NK-92 (cell line): ENCODE data around the gene BAHD1.

ENCODE experiments used
- DNase-seq: peaks from one replicate; lab custom pipeline; 2025; ENCODE audit not compliant: unreplicated experiment; lab: John Stamatoyannopoulos, UW

Gene BAHD1

DNA sequence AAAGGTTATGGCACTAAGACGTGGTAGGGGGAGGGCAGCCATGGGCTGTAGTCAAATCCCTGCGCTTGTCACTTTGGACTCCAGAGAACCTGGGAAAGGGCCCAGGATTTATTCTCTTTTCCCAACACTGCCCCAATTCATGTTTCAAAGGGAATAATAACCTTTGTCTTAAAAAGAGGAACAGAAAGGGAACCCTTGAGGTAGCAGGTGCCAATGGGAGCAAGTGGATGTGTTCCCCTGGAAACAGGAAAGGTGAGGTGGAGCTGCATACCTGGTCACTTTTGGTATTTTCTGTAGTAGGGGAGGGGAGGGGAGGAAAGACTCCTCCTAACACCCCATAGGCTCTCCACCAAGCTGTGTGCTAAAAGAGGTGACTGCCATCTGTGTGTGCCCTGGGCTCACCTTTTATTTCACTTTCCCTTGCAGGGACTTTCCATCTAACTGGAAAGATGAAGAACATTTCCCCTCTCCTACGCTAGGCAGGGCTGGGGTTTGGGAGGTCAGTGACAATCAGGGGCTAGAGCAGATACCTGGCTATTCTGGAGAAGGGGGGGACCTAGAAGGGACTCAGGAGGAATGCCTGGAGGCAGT, 23.9 kb downstream of the BAHD1 start:
- DNase-seq = no peak

DNA sequence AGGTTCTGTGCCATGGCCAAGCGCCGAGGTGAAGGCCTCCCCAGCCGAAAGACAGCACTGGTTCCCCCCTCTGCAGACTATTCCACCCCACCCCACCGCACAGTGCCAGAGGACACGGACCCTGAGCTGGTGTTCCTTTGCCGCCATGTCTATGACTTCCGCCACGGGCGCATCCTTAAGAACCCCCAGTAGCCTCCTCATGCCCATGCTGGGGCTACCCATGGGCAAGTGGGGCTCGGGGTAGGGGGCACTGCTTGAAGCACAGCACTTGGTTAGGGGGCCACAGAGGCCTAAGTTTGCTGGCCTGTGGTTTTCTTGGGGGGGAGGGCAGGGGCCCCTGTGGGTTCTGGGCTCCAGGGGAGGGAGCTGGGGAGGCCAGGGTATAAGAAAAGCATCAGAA, 25.2 kb downstream of the BAHD1 start:
- no peak for DNase-seq

DNA sequence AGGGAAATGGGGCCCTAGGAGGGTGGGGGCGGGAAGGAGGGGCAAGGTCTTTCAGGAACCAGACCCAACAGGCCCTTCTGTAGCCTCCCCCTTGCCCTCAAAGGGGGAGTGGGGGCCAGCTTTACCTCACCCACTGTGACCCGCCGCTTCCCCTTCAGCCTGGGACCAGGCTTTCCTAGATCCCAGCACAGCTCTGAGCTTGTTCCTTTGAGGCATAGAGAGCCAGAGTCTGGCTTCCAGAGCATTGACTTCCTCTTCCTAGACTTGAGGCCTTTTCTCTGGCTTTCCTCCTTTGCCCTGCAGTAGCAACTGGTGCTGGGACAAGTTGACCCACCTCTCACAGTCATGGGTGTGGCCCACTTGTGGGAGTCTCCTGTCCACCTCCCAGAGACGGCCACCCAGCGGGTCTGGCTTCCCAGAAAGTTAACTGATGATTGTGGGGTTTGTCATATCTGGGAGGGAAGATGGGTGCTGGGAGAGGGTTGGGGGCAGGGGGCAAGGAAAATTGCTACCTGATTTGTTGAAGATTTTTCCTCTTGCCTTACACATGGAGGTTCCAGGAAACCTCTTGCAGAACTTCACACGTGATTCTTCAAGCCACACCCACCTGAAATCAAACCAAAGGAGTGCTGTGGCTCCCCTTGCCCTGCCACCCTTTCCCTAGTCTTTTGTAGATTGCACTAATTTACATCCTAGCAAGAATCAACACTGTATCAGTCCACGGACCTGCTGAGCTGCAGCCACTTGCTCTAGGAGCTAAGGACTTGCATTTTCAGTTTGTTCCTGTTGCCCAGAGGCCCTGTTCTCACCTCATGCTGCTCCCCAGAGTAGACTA, 25.9 kb downstream of the BAHD1 start:
- no peak for DNase-seq

DNA sequence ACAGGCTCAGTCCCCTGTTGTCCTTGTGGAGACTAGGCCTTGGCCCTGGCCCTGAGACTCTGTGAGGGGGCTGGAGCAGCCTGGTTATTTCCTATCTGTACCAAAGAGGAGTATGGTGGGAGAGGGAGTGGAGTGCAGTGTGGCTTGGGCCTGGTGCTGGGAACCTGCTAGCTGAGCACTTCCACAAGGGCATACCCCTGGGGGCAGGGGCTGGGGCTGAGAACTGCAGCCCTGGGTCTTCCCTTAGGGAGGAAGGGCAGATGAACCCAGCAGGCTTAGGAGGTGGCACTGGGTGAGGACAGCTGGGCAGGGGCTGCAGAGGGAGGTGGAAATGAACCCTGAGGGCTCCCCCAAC, 26.5 kb downstream of the BAHD1 start:
- DNase-seq = no peak

DNA sequence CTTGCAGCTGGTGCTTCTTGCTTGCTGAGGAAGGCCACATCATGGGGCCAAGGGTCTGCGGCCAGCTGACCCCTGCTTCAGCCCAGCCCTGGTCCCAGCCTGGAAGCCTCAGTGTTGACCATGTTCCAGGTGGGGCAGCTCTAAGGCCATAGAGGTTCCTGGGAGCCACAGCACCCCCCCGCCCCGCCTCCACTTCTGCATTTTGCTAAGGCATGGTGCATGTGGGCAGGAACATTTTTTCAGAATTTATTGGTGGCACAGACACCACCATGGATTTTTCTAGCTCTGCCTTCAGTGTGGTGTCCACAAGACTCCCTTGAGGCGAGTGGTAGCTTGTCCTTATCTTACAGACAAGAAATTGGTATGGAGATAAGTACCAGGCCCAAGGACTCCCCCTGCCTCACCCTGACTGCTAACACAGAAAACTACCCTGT, 28.2 kb downstream of the BAHD1 start:
- DNase-seq = no peak

DNA sequence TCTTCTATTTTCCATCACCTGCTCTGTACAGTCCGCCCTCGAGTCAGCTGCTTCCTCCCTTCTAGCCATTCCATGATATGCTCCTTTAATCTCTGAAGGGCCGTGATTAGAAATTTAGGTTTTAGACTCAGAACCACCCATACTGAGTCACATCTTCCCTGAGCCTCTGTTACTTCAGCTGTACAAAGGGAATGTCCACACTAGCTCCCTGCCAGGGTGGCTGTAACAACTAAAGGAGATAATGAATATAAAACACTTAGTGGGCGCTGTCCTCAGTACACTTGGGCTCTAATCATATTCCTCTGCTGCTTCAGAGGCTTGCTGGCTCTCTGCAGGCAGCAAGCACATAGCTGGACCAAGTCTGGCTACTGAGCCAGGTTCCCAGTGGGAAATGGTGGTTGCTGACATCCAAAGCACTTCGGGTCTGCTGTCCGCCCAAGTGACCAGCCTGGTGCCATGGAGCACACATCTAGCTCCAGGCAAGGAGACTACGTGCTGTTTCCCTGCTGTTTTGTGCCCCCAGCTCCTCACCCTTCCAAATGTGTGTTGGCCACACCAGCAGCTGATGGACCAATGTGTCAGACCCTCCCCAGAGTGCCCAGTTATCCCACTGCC, 29.1 kb downstream of the BAHD1 start:
- no peak for DNase-seq

DNA sequence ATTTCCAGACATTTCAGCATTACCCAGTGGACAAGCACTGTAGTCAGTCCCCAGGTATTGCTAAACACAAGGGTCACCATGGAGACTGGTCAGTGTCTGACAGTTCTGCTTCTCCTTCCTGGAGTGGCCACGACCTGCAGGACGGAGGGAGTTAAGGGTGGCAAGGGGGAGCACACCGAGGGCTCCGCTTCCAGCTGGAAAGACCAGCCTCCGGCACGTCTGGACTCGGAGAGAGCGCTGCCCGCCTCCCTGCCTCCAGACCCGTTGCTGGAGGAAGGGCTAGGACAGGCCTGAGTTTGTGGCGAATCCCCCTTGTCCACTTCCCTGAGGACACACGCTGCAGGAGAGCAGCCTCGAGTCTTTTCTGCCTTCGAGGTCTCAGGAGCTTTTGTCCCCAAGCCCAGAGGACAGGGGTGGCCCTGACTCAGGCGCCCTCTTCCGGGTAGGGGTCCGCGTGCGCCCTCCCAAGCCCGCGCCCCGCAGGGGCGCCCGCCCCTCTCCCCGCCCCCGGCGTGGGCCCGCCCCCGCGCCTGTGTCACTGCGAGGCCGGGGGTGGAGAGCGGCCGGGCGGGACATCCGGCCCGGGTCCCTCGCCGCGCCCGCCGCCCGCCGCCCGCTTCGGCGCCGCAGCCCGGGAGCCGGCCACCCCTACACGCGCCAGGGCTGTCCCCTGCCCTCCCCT, 29.8 kb downstream of the BAHD1 start, which contains the start of gene CHST14:
Gene CHST14, plus strand, starts transcription at position 562 of the 682 bp plus-strand sequence. CDS start 230 bp downstream, outside the sequence.
- DNase-seq = no peak

DNA sequence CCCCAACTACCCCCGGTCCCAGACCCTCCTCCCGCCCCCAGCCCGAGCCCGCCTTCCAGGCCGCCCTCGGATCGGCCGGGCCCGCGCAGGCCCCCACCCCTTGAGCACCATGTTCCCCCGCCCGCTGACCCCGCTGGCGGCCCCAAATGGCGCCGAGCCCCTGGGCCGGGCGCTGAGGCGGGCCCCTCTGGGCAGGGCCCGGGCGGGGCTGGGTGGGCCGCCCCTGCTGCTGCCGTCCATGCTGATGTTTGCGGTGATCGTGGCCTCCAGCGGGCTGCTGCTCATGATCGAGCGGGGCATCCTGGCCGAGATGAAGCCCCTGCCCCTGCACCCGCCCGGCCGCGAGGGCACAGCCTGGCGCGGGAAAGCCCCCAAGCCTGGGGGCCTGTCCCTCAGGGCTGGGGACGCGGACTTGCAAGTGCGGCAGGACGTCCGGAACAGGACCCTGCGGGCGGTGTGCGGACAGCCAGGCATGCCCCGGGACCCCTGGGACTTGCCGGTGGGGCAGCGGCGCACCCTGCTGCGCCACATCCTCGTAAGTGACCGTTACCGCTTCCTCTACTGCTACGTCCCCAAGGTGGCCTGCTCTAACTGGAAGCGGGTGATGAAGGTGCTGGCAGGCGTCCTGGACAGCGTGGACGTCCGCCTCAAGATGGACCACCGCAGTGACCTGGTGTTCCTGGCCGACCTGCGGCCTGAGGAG, 30.5 kb downstream of the BAHD1 start:
- no peak for DNase-seq

DNA sequence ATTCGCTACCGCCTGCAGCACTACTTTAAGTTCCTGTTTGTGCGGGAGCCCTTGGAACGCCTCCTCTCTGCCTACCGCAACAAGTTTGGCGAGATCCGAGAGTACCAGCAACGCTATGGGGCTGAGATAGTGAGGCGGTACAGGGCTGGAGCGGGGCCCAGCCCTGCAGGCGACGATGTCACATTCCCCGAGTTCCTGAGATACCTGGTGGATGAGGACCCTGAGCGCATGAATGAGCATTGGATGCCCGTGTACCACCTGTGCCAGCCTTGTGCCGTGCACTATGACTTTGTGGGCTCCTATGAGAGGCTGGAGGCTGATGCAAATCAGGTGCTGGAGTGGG, 31.0 kb downstream of the BAHD1 start:
- no peak for DNase-seq

DNA sequence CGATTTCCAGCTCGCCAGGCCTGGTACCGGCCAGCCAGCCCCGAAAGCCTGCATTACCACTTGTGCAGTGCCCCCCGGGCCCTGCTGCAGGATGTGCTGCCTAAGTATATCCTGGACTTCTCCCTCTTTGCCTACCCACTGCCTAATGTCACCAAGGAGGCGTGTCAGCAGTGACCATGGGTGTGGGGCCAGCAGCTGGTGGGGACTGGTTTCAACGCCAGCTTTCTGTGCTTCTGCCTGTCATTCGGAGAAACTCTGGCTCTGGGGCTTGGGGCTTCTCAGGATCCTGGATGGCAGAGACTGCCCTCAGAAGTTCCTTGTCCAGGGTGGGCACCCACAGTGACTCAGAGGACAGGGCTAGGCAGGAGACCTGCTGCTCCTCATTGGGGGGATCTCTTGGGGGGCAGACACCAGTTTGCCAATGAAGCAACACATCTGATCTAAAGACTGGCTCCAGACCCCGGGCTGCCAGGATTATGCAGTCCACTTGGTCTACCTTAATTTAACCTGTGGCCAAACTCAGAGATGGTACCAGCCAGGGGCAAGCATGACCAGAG, 31.5 kb downstream of the BAHD1 start:
- DNase-seq = no peak

DNA sequence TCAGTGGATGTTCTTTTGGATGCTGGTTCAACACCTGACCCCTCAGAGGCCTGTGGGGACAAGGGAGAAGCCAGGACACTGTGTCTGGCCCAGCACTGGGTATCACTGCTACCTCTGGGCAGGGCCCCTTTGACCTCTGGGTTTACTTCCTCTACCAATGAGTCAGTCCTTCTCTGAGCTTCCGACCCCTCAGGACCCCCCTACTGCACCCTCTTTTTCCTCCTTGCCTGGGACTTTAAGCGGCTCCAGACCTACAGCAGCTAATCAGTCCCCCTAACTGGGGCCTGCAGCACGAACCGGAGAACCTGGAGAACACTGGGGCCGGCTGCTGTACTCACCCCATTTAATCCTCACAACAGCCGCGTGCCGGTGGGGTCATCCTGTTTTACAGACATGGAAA, 33.8 kb downstream of the BAHD1 start:
- DNase-seq = no peak

DNA sequence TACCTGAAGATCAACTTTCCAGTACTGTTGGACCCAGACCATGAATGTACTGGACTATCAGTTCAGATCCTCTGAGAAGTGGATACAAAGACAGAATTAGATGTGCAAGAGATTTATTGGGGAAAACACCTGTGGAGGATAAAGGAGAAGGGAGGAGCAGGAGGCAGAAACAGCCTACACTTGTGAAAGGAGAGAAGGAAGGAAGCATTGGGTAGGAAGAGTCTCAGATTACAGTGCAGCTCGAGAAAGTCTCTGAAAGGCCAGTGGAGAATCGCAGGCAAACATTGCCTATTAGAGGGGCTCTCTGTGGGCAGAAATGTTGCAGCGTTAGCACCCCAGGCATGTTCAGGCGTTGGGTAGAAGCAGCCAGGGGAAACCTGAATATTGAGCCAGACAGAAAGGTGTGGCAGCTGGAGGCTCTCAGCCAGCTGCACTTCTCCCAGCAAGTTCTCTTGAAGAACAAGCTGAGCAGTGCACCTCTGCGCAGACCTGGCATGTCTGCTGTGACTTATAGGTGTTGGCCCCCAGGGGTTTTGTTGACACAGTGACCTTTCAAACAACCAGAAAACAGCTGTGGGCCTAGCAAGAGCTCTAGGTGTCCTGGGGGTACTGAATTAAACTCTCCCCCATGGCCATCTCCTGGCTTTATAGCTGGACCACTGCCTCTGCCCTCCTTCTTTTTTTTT, 37.0 kb downstream of the BAHD1 start:
- DNase-seq = no peak

DNA sequence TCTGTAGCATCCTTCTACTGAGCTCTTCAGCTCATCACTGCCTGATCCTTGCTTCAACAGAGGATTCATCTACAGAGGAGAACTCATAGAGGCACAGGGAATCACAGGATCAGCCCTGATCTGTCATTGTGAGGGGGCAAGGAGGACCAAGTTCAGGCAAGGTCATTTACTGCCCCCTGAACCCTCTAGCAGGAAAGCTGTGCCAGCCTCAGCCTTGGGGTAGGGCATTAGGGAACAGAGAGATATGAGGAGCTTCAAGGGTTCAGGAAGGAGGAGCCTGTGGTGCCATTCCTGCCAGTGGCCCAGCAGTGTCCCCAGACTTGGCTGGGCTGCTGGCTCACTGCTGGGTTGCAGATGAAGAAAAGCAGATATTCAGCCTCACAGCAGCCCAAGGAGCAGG, 38.3 kb downstream of the BAHD1 start:
- DNase-seq = no peak

DNA sequence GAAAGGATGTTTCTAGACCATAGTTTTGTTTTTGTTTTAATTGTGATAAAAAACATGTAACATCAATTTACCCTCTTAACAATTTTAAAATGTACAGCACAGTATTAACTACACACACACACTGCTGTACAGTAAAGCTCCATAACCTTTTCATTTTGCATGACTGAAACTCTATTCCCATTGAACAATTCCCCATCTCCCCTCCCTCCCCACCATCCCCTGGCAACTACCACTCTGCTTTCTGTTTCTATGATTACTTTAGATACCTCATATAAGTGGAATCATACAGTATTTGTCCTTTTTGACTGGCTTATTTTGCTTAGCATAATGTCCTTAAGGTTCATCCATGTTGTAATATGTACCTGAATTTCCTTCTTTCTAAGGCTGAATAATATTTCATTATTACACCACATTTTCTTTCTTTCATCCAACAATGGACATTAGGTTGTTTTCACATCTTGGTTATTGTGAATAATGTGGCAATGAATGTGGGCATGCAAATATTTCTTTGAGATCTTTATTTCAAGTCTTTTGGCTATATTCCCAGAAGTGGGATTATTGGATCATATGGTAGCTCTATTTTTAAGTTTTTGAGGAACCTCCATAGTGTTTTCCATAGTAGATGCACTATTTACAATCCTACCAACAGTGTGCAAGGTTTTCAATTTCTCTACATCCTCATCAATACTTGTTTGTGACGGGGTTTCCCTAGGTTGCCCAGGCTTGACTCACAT, 40.8 kb downstream of the BAHD1 start:
- no peak for DNase-seq

DNA sequence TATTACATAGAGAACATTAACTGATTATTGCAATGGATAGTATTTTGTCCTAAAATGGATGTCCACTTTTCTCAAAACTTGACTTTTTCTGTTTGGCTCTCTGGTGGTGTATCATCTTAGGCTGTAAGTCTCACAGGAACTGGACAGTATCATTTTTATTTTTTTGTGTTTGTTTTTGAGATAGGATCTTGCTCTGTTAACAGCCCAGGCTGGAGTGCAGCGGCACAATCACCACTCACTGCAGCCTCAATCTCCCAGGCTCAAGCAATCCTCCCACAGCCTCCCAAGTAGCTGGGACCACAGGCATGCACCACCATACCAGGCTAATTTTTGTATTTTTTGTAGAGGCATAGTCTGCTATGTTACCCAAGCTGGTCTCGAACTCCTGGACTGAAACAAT, 43.2 kb downstream of the BAHD1 start:
- DNase-seq = no peak

DNA sequence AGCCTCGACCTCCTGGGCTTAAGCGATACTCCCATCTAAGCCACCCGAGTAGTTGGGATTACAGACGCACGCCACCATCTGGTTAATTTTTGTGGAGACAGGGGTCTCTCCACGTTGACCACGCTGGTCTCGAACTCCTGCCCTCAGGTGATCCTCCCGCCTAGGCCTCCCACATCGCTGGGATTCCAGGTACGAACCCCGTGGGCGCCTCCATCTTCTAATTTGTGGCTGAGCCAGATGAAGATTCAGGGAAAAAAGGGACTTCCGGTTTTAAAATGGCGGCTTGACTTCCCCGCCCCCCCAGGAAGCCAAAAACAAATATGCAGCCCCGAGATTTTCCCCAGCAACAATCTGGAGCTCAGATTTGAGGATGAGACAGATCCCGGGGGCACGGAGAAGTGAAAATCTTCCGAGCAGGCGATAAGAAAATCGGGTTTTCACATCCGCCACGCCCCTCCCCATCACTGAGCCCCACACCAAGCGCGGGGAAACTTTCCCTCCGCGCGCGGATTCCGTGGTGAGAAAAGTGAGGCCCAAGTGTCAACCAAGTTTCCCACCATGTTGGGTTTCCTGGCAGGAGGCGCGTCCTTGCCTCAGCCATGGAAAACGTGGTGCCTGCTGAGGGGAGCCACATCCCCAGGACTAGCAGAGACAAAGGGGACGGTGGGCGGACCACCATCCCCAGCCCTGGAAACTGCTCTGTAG, 45.5 kb downstream of the BAHD1 start:
- no peak for DNase-seq

DNA sequence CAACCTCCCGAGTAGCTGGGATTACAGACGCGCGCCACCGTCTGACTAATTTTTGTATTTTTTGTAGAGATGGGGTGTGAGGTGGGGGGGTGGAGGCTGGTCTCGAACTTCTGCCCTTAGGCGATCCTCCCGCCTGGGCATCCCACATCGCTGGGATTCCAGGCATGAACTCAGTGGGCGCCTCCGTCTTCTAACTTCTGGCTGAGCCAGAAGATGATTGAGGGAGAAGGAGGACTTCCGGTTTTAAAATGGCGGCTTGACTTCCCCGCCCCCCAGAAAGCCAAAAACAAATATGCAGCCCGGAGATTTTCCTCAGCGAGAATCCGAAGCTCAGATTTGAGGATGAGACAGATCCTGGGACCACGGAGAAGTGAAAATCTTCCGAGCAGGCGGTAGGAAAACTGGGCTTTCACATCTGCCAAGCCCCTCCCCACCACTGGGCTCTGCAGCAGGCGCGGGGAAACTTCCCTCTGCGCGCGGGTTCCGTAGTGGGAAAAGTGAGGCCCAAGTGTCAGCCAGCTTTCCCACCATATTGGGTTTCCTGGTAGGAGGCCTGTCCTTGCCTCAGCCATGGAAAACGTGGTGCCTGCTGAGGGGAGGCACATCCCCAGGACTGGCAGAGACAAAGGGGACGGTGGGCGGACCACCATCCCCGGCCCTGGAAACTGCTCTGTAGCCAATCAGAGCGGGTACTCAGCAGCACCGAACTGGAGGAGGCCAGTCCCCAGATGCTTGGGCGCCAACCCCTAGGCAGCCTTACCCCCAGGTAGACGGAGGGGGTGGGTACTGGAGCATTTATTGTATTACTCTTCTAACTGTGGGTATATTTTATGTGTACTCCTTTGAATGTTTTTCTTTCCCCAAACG, 47.3 kb downstream of the BAHD1 start:
- DNase-seq = no peak
